Ishikawa (cell line): ENCODE data around the gene PDE6H.

ENCODE experiments used
- CEBPB ChIP-seq: IDR thresholded peaks from 2 replicates; pipeline ENCODE4 v1.6.1; 2012
- CREB1 ChIP-seq: IDR thresholded peaks from 2 replicates; pipeline ENCODE4 v1.6.1; 2012; ENCODE audit warnings: low read depth
- EGR1 ChIP-seq: IDR thresholded peaks from 2 replicates; pipeline ENCODE4 v1.6.1; 2012
- EP300 ChIP-seq: IDR thresholded peaks from 2 replicates; pipeline ENCODE4 v1.6.1; 2012; ENCODE audit warnings: borderline replicate concordance
- FOXM1 ChIP-seq: IDR thresholded peaks from 2 replicates; pipeline ENCODE4 v1.6.1; 2012; ENCODE audit warnings: low read depth, borderline replicate concordance
- NFIC ChIP-seq: IDR thresholded peaks from 2 replicates; pipeline ENCODE4 v1.6.1; 2012
- RAD21 ChIP-seq: IDR thresholded peaks from 2 replicates; pipeline ENCODE4 v1.6.1; 2012; ENCODE audit warnings: low read depth
- TAF1 ChIP-seq: IDR thresholded peaks from 2 replicates; pipeline ENCODE4 v1.6.1; 2012; ENCODE audit warnings: low read depth, mild to moderate bottlenecking
- TCF12 ChIP-seq: IDR thresholded peaks from 2 replicates; pipeline ENCODE4 v1.6.1; 2012; ENCODE audit warnings: low read depth
- TEAD4 ChIP-seq: IDR thresholded peaks from 2 replicates; pipeline ENCODE4 v1.6.1; 2012
- YY1 ChIP-seq: IDR thresholded peaks from 2 replicates; pipeline ENCODE4 v1.6.1; 2012; ENCODE audit warnings: low read depth
- ZBTB7A ChIP-seq: IDR thresholded peaks from 2 replicates; pipeline ENCODE4 v1.6.1; 2012; ENCODE audit warnings: low read depth
- TF ChIP-seq, protein P1 (sequence below): IDR thresholded peaks from 2 replicates; pipeline ENCODE4 v1.6.1; 2012
- TF ChIP-seq, protein P2 (sequence below): IDR thresholded peaks from 2 replicates; pipeline ENCODE4 v1.6.1; 2012; ENCODE audit warnings: low read depth, mild to moderate bottlenecking
- TF ChIP-seq, protein P3 (sequence below): IDR thresholded peaks from 2 replicates; pipeline ENCODE4 v1.6.1; 2012

PDE6H gene

DNA sequence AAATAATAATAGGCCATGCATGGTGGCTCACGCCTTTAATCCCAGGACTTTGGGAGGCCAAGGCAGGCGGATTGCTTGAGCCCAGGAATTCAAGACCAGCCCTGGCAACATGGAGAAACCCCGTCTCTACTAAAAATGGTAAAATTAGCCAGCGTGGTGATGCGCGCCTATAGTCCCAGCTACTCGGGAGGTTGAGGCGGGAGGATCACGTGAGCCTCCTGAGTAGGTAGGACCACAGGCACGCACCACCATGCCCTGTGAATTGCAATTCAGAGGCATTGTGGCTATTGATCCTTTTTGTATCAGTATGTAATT is 13.8 kb upstream of the PDE6H start:
- TF ChIP-seq EGR1 (no peak), TAF1 (no peak), TEAD4 (no peak), ZBTB7A (no peak), NFIC (no peak), RAD21 (no peak), YY1 (no peak), FOXM1 (no peak), CEBPB (no peak), CREB1 (no peak)
- TF ChIP-seq, protein P1, sequence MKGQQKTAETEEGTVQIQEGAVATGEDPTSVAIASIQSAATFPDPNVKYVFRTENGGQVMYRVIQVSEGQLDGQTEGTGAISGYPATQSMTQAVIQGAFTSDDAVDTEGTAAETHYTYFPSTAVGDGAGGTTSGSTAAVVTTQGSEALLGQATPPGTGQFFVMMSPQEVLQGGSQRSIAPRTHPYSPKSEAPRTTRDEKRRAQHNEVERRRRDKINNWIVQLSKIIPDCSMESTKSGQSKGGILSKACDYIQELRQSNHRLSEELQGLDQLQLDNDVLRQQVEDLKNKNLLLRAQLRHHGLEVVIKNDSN, result no peak
- TF ChIP-seq, protein P2, sequence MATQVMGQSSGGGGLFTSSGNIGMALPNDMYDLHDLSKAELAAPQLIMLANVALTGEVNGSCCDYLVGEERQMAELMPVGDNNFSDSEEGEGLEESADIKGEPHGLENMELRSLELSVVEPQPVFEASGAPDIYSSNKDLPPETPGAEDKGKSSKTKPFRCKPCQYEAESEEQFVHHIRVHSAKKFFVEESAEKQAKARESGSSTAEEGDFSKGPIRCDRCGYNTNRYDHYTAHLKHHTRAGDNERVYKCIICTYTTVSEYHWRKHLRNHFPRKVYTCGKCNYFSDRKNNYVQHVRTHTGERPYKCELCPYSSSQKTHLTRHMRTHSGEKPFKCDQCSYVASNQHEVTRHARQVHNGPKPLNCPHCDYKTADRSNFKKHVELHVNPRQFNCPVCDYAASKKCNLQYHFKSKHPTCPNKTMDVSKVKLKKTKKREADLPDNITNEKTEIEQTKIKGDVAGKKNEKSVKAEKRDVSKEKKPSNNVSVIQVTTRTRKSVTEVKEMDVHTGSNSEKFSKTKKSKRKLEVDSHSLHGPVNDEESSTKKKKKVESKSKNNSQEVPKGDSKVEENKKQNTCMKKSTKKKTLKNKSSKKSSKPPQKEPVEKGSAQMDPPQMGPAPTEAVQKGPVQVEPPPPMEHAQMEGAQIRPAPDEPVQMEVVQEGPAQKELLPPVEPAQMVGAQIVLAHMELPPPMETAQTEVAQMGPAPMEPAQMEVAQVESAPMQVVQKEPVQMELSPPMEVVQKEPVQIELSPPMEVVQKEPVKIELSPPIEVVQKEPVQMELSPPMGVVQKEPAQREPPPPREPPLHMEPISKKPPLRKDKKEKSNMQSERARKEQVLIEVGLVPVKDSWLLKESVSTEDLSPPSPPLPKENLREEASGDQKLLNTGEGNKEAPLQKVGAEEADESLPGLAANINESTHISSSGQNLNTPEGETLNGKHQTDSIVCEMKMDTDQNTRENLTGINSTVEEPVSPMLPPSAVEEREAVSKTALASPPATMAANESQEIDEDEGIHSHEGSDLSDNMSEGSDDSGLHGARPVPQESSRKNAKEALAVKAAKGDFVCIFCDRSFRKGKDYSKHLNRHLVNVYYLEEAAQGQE, result no peak

DNA sequence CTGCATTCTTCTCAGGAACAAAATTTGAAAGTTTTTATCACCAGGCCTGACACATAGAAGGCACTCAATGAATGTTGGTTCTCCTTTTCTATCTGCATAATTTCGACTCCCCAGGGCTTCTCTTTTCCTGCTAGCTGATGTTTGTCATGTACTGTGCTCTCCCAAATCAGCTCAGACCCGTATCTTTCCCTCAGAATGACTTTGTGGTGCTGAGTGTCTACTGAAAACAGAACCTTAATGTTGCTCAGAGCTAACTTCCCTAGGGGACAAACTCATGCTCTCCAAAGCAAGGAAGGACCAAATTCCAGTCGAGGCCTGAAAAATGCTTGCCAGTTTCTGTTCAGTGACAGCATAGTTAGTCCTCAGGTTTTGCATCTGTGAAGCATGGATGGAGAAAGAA is 13.4 kb upstream of the PDE6H start:
- TF ChIP-seq YY1, result no peak
- TF ChIP-seq RAD21, result no peak
- TF ChIP-seq FOXM1, result no peak
- TF ChIP-seq TEAD4, result no peak
- TF ChIP-seq, protein P2, result no peak
- no peak for TF ChIP-seq CEBPB
- no peak for TF ChIP-seq EP300
- no peak for TF ChIP-seq ZBTB7A
- TF ChIP-seq TAF1, result no peak
- no peak for TF ChIP-seq CREB1
- TF ChIP-seq, protein P1, result no peak

DNA sequence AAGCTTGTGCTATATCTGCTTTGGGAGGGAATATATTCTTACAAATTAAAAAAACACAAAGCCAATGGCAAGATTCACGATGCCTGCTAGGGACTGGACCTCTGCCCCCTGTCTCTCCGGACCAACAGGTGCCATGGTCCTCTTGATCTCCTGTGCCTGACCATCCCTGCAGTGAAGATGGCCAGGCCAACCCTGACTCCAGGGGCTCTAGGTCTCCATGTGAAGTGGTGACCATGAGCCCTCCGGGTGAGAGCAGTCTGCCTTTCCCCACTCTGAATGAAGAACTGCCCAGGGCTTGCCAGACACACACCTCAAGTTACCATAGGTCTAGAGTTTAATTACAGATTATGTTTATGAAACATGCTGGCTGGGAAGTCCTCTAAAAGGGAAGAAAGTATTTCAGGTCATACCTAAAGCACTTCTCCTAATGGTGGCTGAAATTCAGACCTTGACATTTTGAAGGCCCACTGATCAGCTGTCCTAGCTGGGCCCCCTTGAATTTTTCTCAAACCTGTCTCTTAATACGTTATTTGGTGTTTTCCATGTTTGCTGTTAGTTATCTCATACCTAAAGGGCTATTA is 12.8 kb upstream of the PDE6H start:
- TF ChIP-seq FOXM1 (no peak), CEBPB (no peak), TEAD4 (no peak), RAD21 (no peak), NFIC (no peak), ZBTB7A (no peak), CREB1 (no peak), EGR1 (no peak), YY1 (no peak), TCF12 (no peak)
- TF ChIP-seq, protein P3, sequence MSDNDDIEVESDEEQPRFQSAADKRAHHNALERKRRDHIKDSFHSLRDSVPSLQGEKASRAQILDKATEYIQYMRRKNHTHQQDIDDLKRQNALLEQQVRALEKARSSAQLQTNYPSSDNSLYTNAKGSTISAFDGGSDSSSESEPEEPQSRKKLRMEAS, result no peak

DNA sequence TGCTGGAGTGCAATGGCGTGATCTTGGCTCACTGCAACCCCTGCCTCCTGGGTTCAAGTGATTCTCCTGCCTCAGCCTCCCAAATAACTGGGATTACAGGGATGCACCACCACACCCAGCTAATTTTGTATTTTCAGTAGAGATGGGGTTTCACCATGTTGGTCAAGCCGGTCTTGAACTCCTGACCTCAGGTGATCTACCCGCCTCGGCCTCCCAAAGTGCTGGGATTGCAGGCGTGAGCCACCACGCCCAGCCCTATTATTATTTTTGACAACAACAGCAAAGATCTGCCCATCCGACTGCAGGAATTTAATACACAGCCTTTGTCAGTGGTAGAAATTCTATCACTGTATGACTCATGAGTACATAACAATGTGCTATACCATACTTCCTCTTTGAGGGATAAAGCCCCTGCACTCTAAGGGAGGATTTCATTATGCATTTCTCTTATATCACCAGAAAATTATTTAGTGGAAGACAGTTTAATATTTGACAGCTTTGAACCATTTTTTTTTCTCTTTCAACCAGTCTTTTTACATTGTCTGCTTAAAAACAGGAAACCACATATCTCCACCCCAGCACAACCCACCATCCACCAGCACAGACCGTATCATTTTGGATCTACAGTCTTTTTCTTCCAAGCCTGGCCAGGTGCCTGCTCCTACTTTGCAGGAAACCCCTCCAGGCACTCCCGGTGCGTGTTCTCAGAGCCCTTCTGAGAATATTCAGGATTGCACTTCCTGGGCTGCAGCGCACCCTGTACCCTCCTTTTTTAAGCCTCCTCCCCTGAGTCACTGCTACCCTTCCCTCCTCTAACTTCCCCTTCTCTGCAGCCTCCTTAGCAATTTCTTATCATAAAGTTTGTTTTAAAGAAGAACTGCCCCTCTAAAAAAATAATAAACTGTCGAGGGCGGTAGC is 12.0 kb upstream of the PDE6H start:
- TF ChIP-seq TEAD4, result peak; percentile 36; the same call in 1 of the 2 replicates
- no peak for TF ChIP-seq EGR1

DNA sequence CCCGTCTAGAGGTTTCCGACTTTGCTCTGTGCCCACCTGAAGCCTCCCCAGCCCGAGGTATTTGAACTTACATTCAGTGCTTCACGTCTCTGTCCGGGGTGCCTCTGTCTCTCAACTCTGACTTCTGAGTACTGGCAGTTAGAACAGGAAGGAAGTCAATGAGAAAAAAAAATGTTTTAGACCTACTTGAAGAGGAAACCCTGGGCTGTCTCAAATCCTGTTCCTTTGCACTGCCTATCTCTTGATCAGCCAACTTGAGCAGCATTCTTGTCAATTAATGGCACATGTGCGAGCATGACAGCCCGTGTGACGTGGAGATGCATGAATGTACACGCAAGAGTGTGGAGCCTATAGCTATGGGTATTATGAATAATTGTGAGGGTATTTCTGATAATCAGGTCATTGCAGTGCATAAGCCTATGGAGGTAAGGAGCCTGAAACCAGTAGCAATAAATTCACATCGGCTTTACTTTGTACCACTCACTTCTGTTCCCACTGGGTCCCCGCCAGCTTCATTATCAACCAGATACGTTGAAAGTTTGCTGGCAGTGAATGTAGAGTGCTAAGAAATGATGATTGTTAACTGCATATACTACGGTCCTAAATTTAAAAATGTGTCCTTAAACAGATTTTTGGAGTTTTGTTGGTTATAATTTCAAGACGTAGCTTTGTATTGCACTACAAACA is 11.2 kb upstream of the PDE6H start, which contains the start of gene ARHGDIB:
TSS of gene ARHGDIB (minus strand) at position 136 of the 687 bp plus-strand sequence. CDS start 10,889 bp downstream, outside the sequence.
- TF ChIP-seq RAD21, result no peak
- TF ChIP-seq CREB1, result no peak
- TF ChIP-seq YY1, result no peak
- no peak for TF ChIP-seq TCF12
- TF ChIP-seq, protein P1, result no peak
- no peak for TF ChIP-seq NFIC
- TF ChIP-seq EGR1, result no peak
- TF ChIP-seq TEAD4, result no peak
- TF ChIP-seq ZBTB7A, result no peak
- TF ChIP-seq EP300, result no peak
- no peak for TF ChIP-seq FOXM1
- no peak for TF ChIP-seq CEBPB
- TF ChIP-seq, protein P3, result no peak
- no peak for TF ChIP-seq TAF1
- TF ChIP-seq, protein P2, result no peak
